Left renal cortex interstitium (tissue), 4 donors: ENCODE measurements around the gene ABCC8. TPM values are rescaled to one million over a fixed set of nuclear protein-coding genes. Genes with fewer than 3 reads are reported as not detected.
A peak's percentile ranks its signal among the peaks of the same experiment; 100 is the strongest.

ENCODE experiments used
- DNase-seq, 4 donors: peaks; one replicate each; pipeline ENCODE4 v3.0.0-alpha.2; 2013; ENCODE audit warnings: low read depth in 4 of 4, low spot score in 2 of 4, missing footprints in 1 of 4
- polyA plus RNA-seq, 4 donors: library from polyadenylated mRNA; unstranded; fragments of 120-200 nt; gene quantifications; one replicate each; pipeline ENCODE4 v1.2.1, GENCODE V29; 2013; ENCODE audit not compliant: insufficient read length in 4 of 4

ABCC8 gene
- 1 to 10 TPM; 1.2 to 2.2 (median 1.9) TPM for polyA plus RNA-seq

DNA sequence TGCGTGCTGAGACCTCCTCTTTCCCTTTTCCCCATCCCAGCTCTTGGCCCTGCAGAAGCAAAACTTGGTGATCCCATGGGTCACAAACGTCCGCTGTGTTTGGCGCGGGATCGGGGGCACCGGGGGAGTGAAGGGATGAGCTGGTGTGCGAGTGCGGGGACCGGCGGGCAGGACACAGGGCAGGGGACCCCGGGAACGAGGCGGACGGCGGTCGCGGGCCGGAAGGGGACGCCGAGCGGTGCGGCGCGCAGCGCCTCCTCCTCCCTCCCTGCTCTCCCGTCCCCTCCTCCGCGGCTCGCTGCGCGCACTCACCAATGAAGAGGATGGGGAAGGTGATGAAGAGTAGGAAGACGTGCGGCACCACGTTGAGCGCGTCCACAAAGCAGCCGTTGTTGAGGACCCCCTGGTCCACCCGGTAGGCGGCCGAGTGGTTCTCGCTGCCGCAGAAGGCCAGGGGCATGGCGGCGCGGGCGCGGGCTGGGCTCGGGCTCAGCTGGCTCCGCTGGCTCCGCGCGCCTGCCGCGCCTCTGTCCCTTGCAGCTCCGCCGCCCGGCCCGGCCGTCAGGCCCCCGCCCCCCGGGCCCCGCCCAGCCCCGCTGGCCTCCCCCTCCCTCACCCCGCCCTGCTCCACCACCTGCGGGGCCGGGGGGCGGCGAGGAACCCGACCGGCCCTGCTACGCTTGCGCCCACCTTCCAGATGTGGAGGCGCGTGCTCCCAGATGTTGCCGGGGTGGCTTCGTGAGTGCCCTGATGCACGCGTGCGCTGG lies at the start of gene ABCC8:
Gene ABCC8 (minus strand): TSS at position 529 of the 767 bp plus-strand sequence. CDS start 69 bp downstream, at position 460.
- peak in 1 of 4 donors; percentile 11 for DNase-seq

DNA sequence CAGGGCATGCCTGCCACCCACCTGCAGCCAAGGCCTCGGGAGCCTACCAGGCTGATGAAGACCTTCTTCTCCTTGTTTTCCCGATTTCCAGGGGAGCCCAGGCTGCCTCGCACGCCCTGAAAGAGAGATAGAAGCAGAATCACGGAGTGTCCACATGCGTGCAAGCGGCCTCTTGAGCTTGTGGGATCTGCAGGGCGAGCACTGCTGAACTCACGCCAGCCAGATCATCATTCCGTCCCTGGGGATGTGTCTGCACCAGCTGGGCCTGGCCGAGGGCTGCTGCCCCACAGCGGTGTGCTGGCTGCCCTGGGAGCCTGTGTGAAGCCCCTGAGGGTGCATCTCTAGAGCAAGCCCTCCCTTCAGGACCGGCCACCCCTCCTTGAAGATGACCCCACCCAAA lies 49.7 kb upstream of the ABCC8 start:
- DNase-seq, result no peak

DNA sequence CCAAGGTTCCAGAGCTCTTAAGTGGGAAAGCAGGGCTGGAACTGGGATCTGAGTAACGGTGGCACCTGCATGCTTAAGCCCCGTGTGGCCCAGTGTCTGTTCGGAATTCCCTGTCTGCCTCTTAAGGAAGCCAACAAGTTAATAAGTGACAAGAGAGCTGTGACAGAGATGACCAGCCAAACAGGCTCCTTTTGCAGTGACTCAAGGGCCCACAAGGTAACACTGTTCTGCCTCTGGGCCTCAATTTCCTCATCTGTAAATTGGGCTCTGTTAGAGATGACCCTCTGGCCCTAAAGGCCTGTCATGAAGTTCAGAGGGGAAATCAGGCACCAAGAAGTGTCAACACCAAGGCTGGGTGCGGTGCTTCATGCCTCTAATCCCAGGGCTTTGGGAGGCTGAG lies 48.9 kb upstream of the ABCC8 start:
- no peak for DNase-seq

DNA sequence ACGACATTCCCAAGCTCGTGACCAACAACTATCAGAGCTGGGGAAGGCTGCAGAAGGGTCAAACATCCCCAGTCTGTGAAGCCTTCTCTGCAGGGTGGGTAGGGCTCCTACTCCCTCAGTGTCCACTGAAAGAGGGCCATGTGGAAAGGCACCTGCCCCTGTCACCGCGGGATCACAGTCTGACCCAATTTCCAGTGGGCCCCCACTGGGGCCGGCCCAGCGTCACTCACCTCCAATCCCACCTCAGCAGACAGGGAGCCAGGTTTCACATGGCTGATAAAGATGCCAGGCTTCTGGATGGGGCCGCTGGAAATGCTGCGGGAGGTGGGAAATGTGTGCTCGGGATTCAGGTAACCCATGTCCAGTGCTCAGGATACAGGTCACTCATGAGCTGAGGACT lies 47.6 kb upstream of the ABCC8 start:
- DNase-seq, result no peak

DNA sequence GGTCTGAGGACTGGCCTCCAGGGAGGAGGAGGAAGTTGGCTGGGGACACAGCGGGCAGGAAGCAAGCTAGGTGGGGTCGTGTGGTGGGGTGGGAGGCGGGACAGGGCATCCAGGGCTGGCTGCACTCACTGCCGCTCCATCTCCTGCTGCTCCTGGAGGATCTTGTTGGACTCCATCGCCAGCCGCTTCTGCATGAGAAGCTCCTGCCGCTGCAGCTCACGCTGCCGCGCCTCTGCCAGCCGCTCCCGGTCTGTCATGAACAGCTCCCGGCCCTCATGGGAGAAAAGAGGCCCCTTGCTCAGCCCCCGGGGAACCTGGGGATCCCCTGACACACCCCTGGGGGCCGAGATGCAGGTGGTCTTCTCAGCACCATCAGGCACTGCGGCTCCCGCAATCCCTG lies 46.0 kb upstream of the ABCC8 start:
- no peak for DNase-seq

DNA sequence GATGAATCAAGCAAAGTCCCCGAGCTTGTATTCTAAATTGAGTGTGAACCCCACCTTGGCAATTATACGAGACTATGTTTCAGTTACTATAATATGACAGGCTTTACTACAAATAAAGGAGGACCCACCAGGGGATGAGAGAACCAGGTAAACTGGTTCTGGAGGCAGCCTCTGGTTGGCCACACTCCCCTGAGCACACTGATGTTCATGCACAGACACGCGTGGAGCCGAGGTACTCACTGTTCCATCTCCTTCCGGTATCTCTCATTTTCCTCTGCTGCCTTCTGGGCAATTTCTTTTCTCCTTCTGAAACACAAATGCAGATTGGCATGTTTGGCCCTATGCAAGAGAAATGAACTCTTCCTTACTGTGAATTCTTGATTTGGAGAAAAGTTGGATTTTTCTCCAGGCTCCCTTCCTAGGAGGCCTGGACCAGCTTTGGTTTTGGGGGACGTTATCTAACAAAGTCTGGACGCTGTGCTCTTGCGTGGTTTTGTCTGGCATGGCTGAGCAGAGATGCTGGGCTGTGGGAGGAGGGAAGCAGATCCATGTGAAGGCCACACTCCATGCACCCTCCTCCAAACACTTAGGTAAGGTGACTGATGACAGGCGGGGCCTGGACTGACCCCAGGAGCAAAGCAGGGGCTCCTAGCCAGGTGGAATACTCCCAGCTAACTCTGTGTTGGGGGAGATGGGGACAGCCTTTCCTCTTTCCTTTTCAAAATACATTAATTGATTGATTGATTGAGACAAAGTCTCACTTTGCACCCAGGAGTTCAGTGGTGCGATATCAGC lies 44.7 kb upstream of the ABCC8 start:
- no peak for DNase-seq

DNA sequence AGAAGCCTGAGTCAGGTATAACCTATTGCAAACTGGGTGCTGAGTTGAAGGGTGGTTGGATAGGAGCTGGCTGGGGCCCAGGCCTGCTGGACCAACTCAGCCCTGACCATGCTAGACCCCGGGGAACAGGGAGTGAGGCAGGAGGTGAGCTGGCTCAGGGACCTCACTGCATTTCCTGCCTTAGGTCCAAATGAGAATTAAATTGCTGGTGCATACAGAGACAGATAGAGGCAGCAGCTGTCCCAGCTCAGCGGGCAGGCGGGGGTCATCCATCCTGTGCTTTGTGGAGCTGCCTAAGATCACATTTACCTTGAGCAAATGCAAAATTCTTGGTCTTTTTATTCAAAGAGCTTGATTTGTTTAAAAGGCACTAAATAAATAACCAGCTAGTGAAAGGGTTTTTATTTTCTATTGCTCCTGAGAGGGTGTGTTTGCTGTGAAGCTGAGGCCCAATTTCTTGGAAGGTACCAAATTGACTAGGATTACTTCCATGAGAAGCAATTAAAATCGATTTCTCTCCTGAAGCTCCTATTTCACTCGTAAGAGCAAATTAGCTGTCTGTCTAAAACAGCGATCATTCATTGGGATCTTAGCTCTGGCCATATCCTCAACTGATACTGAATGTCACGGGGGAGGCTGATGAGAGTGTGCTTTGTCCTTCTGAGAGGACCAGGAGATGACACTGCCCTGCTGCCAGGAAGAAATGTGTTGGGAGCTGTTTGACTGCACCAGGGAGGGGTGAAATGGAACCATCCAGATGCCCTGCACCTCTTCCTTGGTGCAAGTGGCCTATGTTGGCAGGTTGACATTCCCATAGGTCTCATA lies 42.6 kb upstream of the ABCC8 start:
- no peak for DNase-seq

DNA sequence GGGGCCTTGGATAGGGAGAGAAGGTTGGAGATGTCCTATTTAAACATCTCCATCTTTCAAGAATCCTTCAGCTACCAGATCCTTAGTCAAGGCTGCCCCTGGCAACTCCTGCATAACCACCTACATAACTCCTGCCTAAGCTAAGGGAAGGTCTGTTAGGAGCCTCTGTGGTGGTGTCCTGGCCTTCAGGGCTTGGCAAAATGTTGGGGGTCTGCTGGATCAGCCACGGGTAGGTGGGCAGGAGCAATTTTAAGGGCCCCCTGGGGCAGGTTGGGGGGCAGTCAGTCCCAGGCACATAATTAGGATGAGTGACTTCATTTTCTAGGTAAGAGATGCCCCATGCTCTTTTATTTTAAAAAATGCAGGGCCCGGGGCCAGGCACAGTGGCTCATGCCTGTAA lies 41.7 kb upstream of the ABCC8 start:
- DNase-seq, result no peak

DNA sequence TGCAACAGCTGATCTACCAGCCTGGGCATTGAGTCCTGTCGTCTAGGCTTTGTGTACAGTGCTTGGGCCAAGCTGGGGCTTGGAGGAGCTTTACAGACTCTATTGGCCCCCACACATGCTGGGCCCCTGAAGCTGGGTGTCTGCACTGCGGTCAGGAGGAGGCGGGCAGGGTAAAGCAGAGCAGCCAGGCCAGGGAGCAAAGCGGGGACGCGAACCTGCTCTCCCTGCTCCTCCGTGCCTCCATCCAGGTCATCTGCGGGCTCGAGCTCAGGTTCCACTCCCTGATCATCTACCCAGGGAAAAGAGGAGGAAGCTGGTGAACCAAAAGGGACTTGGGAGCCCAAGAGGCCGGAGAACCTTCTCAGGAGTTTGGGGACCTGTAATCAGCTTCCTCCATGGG lies 40.5 kb upstream of the ABCC8 start:
- no peak for DNase-seq

DNA sequence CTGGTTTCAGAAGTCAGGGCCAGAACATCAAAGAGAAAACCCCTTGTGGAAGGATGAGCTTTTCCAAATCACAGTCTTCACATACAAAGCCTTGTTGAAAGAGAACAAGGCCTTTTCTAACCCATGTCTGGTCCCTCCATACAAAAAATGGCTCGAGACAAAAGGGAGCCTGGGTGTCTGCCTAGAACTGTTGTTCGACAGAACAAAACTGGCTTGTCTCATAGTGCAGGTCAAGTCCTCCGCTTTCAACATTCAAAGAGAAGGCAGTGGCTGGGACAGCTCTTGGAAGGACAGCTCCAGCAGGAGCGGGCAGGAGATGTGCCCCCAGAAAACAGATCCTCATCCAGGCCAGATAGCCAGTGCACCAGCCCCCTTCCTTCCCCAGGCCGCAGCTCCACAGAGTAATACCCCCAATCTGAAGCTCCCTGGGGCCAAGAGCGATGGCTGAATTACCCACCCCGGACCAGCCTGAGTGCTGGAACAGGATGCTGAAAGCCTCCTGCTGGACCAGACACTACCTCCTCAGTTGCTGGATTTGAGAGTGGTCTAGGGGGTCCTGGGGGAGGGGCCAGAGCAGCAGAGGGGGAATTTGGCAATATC lies 40.0 kb upstream of the ABCC8 start:
- DNase-seq, result no peak

DNA sequence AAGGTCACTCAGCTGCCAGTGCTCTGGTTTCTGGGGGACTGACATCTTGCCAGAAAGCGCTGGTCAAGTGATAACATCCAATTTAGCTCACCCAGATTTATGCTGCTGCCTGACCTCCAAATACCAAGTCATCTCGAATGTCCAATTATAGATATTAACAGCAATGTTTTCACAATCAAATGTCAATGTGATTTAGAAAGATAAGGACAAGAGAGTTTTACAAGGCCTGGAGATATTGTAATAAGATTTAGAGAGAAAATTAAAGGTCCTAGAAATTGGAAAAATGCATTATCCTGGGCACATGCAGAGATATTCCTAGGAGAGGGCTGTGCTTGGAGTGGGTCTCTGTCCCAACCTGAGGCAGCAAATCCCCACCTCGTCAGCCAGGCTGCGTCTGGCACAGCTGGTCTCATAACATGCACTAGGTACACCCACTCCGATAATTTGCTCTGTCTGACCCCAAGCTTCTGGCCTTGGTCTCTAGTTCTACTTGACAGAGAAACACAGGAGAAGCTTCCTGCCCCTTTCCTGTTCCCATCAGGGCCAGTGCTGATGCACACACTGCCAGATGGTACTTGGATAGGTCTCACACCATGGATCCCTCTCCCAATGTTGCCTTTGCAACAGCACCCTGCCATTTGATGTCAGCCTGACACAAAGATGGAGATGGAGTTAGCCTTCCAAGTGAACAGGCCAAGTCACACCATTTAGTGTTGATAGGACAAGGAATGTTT lies 39.0 kb upstream of the ABCC8 start:
- no peak for DNase-seq

DNA sequence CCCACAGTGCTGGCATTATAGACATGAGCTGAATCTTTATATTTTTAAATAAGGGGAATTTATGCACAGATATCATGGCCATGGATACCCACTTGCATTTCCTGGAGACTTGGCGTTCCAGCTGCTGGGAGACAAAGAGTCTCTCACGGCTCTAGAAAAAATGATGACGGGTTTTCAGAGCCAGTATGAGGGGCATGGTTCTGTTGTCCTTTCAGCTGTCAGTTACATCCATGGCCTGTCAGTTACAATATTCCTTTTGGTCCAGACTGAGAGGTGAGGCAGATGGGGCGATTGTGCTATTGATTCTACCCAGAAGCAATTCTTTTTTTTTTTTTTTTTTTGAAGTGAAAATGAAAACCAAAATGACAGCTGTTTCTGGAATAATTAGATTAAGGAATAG lies 37.8 kb upstream of the ABCC8 start:
- no peak for DNase-seq

DNA sequence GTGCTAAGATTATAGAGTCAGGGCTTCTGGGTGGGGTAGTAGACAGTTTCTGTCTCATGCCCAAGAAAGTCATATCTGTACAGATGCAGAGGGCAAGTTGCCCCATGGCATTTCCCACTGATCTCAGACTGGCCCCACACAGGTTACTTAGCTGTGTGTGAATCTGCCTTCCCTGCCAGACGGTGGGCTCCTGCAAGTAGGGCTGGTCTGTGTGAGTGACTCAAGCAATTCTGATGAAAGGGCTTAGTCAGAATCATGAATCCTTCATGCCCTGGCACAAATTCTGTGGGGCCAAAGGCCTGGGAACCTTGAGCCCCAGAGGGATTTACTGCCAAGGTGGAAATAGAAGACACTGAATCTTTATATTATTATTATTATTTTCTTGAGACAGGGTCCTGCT lies 37.2 kb upstream of the ABCC8 start:
- DNase-seq, result no peak

DNA sequence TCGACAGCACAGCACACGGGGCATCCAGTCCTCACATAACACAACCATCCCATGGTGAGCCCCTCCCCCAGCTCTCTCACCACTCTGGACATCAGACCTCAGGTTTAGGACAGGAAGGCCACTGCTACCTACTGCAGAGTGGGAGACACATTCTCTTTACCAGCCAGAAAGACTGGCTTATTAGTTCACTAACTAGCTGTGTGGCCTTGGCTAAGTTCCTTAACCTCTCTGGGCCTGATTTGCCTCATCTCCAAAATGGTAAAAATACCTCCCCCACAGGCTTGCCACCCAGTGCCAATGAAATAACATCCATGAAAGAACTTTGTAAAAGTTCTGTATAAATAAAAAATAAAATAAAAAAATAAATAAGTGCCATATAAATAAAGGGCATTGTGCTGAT lies 35.5 kb upstream of the ABCC8 start:
- no peak for DNase-seq

DNA sequence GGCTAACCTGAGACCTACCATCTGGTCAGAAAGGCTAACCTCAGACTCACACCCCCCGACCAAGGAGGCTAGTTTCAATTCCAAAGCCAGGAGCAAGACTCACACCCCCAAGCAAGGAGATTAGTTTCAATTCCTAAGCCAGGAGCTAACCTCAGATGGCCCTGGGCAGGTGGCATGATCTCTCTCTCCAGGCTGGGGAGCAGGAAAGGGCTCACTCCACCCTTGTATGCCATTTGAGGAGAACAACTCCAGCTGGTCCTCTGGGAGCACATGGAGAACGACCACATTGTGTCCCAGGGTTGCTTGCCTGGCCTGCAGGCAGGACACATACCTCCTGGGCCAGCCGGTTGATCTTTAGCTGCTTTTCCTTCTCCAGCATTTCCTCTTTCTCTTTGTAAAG lies 34.9 kb upstream of the ABCC8 start:
- no peak for DNase-seq

DNA sequence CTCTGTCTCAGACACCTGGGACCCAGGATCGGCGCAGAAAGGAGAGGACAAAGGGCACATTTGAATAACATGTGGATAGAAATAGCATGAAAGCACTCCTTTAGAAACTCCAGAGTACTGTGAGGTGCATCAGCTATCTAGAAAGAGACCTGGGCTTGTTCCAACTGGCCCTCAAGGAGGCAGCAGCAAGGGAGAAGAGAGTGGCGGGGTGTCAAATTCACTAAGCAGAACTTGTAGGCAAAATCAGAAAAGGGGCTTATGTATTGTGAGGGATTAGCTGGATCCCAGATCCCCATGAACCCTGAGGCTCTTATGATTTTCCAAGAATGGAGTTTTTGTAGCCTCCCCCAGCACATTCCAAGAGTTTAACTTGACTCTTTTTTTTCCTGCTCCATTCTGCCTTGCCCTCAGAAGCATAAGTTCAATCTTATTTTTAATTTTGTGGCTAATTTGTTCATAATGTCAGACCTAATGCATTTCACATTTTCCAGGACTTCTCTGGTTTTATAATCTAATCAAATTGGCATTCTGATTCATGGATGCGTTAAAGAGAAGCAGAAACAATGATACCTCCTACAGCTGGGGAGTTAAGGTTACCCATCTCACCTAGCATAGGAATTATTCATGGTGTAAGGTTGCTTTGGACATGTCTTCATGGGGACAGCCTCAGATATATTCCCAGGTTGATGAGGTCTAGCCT lies 34.0 kb upstream of the ABCC8 start:
- DNase-seq, result no peak

DNA sequence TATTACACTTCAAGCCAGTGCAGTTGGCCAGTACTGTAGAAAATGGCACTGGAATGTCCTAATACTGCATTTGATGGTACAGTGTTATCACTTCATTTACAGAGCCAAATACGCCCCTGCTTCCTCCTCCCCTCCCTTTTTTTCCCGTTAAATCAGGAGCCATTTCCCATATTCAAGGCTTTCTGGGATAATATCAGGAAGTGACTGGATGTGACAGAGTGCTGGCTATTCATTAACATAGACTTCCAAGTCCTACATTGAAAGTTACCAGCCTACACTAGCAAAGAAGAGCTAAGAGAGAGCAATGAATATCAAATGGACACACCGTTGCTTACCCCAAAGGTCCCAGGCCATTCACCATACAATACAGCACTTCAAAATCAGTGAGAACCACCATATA lies 32.1 kb upstream of the ABCC8 start:
- DNase-seq, result no peak

DNA sequence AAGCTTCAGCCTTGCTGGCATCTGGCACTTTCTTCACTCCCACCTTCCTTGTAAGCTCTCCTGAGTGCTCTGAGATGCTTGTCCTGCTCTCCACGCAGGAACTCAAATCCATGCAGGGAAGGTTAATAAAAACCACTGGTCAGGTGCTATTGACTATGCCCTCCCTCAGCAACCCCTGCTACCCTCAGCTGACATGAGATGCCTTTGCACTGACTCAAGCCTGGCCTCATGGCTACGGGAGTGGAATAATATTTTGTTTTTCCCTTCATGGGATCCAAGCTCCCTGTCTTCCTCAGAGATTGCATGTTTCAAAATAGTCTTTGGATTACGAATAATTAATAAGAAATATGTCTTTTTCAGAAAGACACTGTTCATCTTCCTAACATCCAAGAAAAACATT lies 31.7 kb upstream of the ABCC8 start:
- no peak for DNase-seq

DNA sequence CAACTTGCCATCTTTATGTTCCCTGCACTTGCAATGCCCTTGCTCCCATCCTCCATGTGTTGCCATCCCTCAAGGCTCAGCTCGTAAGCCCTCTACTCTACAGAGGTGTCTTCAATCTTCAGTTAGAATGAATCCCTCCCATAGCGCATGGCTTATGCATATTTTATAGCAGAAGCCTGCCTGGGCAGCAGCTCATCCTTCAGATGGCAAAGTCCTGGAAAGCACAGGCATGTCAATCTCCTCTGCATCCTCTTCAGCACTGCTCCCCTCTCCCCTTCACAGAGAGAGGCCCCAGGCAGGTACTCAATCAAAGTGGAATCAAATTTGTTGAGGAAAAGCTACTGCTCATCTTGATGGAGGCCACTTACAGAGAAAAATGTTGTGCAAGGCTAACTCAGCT lies 31.1 kb upstream of the ABCC8 start:
- DNase-seq, result no peak

DNA sequence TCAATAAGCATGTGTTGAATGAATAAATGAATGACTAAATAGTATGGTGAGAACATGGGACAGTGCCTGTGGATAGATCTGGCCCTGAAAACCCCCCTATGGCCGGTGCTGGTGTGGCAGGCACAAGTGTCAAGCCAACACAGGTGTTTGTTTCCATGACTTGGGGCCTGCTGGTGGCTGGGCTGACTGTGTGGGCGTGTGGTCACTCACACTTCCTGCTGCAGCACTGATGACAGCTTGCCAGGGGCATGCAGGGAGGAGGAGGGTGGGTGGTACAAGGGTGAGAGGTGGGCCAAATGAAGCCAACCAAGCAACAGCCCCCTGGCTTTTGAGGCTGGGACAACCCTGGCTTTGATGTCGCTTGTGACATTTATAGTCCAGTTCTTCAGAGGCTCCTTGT lies 30.3 kb upstream of the ABCC8 start:
- DNase-seq, result no peak
